WERI-Rb-1 (cell line): ENCODE data around the gene PRXL2B.

Experiments
- DNase-seq: peaks from one replicate; pipeline ENCODE4 v3.0.0-alpha.2; 2020
- H3K27ac ChIP-seq: fragments of 250-450 bp; sonication (Bioruptor Pico); 2 replicates; pipeline ENCODE4 v1.5.1; 2020; ENCODE audit warnings: mild to moderate bottlenecking, moderate library complexity
- H3K27me3 ChIP-seq: fragments of 250-450 bp; sonication (Bioruptor Pico); 2 replicates; pipeline ENCODE4 v1.5.1; 2021; ENCODE audit warnings: mild to moderate bottlenecking, low read depth, moderate library complexity; ENCODE audit not compliant: insufficient read depth, severe bottlenecking
- H3K36me3 ChIP-seq: fragments of 250-450 bp; sonication (Bioruptor Pico); 2 replicates; pipeline ENCODE4 v1.5.1; 2020; ENCODE audit warnings: mild to moderate bottlenecking, moderate library complexity
- H3K4me3 ChIP-seq: 2 replicates; pipeline ENCODE4 v1.5.1; 2011; ENCODE audit warnings: low read depth, mild to moderate bottlenecking, control low read depth, low read length
- H3K9me3 ChIP-seq: fragments of 250-450 bp; sonication (Bioruptor Pico); 2 replicates; pipeline ENCODE4 v1.5.1; 2021; ENCODE audit warnings: mild to moderate bottlenecking, moderate library complexity; ENCODE audit not compliant: severe bottlenecking
- CTCF ChIP-seq: IDR thresholded peaks from 2 replicates; pipeline ENCODE4 v1.5.1; 2011; ENCODE audit warnings: low read depth, mild to moderate bottlenecking, control low read depth, inconsistent platforms, low read length

The PRXL2B gene

GRCh38 chr1:2632051-2632430 is 45.5 kb downstream of the PRXL2B start:
- peaks cover 84% of the 10 kb centered on the region for H3K27me3 ChIP-seq
- no peak overlapping the region for H3K4me3 ChIP-seq
- no peak for TF ChIP-seq CTCF
- DNase-seq, result no peak
- no peak overlapping the region for H3K27ac ChIP-seq
- peaks cover 20% of the 10 kb centered on the region for H3K9me3 ChIP-seq
- H3K36me3 ChIP-seq, result no peaks in the 10 kb centered on the region

GRCh38 chr1:2632561-2633361 is 46.2 kb downstream of the PRXL2B start, which contains the start of gene MMEL1:
Gene MMEL1, minus strand, starts transcription at chr1:2633016. Its CDS starts 3,532 bp downstream, at chr1:2629484.
- peaks cover 84% of the 10 kb centered on the region for H3K27me3 ChIP-seq
- DNase-seq, result no peak
- H3K27ac ChIP-seq, result no peak within 1 kb of the TSS

GRCh38 chr1:2633366-2633935 is 46.9 kb downstream of the PRXL2B start:
- no peak for TF ChIP-seq CTCF
- DNase-seq, result no peak
- Histone ChIP-seq H3K9me3 (peaks cover 26% of the 10 kb centered on the region), H3K27ac (no peak overlapping the region), H3K4me3 (no peak overlapping the region), H3K36me3 (no peaks in the 10 kb centered on the region), H3K27me3 (peaks cover 85% of the 10 kb centered on the region)

More at GRCh38 chr1:2632561-2633361, 46.2 kb downstream of the PRXL2B start, which contains the start of gene MMEL1:
- Histone ChIP-seq H3K9me3 (peaks cover 26% of the 10 kb centered on the region), H3K36me3 (no peaks in the 10 kb centered on the region), H3K4me3 (no peak within 1 kb of the TSS)
- no peak for TF ChIP-seq CTCF

GRCh38 chr1:2633936-2634491 is 47.4 kb downstream of the PRXL2B start:
- H3K27ac ChIP-seq, result no peak overlapping the region
- no peaks in the 10 kb centered on the region for H3K36me3 ChIP-seq
- no peak for TF ChIP-seq CTCF
- H3K9me3 ChIP-seq, result peaks cover 26% of the 10 kb centered on the region
- DNase-seq, result no peak
- peaks cover 89% of the 10 kb centered on the region for H3K27me3 ChIP-seq
- no peak overlapping the region for H3K4me3 ChIP-seq

GRCh38 chr1:2635361-2636010 is 48.9 kb downstream of the PRXL2B start:
- Histone ChIP-seq H3K36me3 (no peaks in the 10 kb centered on the region), H3K27me3 (peaks cover 81% of the 10 kb centered on the region), H3K27ac (no peak overlapping the region), H3K9me3 (peaks cover 19% of the 10 kb centered on the region), H3K4me3 (no peak overlapping the region)
- TF ChIP-seq CTCF, result no peak
- no peak for DNase-seq
